ENCODE measurements around the gene MTHFD2.
"Not testable (repeated sequence)": the region's sequence is repeated elsewhere in the genome, so short reads cannot be mapped to it uniquely, and the experiment has no call there.

MTHFD2 gene

DNA sequence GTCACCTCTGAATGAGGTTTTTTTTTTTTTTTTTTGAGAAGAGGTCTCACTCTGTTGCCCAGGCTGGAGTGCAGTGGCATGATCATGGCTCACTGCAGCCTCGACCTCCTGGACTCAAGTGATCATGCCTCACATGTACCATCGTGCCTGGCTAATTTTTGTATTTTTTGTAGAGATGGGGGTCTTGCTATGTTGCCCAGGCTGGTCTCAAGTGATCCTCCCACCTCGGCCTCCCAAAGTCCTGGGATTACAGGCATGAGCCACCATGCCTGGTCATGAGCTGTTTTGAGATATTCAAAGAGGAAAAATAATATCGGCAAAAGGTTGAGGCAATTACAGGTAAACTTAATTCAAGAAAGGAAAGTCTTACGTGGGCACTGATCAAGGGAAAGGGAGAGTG lies 31.4 kb downstream of the MTHFD2 start:
- not testable (repeated sequence) for DNase-seq (ENCODE audit: low spot score)

- DNase-seq (ENCODE audit: low spot score) = no peak
Observed at GRCh38 chr2:74232426-74232825, 34.0 kb downstream of the MTHFD2 start.

DNA sequence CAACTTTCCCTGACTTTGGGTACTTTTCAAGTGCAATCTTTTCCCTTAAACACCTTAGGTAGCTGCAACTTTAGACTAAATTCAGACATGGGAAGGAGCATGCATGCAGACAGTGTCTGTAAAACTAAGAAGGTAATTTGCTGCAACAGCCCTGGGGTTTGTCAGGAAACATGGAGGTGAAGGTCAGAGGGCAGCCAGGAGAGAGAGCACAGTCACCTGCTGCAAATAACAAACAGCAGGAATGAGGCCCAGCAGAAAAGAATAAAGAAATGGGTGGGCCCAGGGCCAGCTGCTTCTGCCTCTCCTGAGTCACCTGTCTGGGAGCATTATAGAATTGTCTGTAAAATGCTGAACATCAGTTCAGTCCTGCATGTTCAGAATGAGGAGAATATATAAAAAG lies 35.2 kb downstream of the MTHFD2 start:
- no peak for DNase-seq (ENCODE audit: low spot score)

GRCh38 chr2:74235041-74235440 lies 36.6 kb downstream of the MTHFD2 start:
- no peak for DNase-seq (ENCODE audit: low spot score)

GRCh38 chr2:74238879-74239278 lies 40.5 kb downstream of the MTHFD2 start:
- DNase-seq (ENCODE audit: low spot score) = peak; percentile 55

DNA sequence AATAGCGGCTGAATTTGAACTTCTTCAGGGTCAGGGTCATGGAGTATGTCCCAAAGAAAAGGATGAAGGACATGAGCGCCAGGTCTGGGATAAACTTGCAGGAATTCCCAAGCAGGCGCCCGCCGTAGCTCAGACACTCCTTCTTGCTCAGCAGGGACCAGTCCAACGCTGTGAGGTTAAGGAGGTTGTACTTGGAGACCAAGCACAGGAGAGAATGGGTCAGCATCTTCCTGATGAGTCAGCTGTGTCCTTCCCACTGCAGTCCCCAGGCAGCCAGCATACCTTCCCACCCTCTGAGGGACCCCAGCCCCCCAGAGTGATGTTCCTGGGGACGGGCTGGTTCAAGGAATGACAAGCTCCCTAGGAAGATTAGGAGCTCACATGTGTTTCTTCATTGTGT lies 40.9 kb downstream of the MTHFD2 start:
- no peak for DNase-seq (ENCODE audit: low spot score)

- no peak for DNase-seq (ENCODE audit: low spot score)
Observed at GRCh38 chr2:74242354-74243071, 44.1 kb downstream of the MTHFD2 start.

- no peak for DNase-seq (ENCODE audit: low spot score)
Observed at GRCh38 chr2:74244286-74244685, 45.9 kb downstream of the MTHFD2 start.

DNA sequence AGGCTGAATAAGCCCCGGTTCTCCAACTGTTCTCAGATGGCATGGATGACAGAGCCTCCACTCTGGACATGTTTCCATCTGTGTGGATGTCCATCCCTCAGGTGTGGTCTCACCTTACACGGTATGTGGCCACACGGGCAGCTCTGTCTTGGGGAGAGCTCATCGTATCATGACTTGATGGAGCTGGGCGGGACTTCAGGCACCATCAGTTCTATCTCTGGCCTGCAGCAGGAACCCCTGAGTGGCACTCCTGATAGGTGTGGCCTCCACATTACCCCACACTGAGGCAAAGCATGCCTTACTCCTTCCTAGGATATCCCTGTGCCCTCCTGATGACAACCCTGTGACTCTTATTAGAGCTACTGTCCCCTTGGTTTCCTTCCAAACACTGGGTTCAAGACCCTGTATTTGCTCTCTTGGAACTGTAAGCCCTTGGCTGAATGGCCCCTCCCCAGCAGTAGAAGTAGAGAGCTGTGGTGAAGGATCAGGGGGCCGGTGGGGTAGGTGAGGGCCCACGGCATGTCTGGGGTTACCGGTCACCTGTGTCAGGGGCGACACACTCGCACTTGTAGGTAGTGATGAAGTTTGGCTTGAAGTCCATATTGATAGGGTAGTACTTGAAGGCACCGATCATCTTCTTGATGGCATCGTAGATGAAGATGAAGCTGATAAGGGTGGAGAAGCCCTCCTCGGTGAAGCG lies 48.2 kb downstream of the MTHFD2 start:
- DNase-seq (ENCODE audit: low spot score) = no peak

DNA sequence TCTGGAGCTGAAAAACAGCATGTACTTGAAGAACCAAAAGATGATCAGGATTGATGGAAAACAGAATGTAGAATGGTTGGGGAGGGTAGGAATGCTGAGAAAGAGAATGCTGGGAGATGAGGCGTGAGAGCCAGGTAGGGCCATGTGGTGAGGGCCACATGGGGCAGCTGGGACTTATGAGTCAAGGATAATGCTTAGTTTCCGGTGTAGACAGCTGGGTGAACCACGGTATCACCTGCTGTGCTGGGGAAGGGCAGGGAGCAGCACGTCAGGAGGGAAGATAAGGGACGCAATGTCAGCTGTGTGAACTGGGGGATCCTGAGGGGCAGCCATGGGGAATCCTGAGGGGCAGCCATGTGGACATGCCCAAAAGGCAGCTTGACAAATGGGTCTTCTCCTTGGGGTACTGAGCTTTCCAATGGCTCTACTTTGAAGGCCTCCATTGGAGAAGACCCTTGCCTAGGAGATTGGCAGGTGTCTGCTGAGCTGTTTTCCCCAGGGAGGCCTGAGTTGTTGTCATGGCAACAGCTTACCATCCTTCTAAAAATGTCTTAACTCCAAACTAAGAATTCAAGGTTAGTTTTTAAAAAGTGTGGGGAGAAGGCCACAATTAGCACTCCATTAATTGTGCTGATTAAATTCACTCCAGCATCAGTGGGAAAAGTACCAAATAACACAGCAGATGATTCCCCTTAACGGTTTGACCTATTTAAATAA lies 51.1 kb downstream of the MTHFD2 start:
- DNase-seq (ENCODE audit: low spot score) = no peak

DNA sequence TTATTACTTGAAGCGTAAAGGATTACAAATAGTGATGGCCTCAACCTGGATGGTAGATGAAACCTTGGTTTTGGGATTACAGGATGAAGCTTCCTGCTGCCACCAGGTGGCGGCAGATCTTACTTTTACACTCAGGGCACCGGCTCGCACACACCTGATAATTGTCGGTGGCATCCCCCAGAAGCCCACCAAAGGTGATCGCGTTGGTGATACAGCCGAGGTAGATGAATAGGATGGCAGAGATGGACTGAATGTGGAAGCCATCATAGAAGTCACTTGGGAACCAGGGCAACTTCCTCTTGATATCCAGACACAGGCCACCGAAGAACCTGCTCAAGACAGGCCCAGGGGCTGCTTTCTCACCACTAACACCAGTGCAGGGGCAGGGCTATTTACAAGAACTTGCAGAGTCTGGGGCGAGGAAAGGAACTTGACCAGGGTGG lies 51.8 kb downstream of the MTHFD2 start:
- peak; percentile 47 for DNase-seq (ENCODE audit: low spot score)

DNA sequence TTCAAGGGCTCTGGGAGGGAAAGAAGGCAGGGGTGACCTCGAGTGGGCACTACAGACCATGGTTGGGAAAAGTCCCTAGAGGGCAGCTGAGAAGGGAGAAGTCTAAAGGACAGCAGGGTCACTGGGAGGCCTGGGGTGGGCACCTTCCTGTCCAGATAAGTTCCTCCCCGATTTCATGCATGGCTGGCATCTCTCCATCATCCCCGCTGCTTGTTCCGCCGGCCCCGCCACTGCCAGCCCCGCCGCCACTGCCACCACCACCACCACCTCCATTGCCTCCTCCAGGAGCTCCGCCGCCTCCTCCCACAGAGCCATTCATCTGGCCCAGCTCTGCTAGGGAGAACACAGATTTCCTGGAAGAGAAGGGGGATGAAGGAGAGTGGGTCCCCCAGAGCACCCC lies 53.6 kb downstream of the MTHFD2 start:
- no peak for DNase-seq (ENCODE audit: low spot score)

- DNase-seq (ENCODE audit: low spot score) = no peak
Observed at GRCh38 chr2:74252862-74253261, 54.4 kb downstream of the MTHFD2 start.

- no peak for DNase-seq (ENCODE audit: low spot score)
Observed at GRCh38 chr2:74253306-74253970, 55.0 kb downstream of the MTHFD2 start.

DNA sequence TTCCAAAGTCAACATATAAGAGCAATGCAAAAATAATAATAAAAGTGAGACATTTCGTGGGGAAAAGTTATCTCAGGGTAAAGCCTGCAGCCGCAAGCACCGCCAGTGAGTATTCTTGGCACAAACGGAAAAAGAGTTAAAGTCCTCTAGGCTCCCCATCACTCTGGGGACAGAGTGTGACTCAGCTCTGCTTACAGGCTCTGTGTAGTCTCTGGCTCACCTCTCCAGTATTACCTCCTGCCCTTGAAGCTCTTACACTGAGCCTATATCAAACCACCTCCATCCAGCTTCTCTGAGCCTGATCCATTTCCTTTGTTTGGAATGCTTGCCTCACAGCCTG lies 55.5 kb downstream of the MTHFD2 start:
- DNase-seq (ENCODE audit: low spot score) = peak; percentile 24

GRCh38 chr2:74255660-74256213 lies 57.3 kb downstream of the MTHFD2 start:
- no peak for DNase-seq (ENCODE audit: low spot score)

DNA sequence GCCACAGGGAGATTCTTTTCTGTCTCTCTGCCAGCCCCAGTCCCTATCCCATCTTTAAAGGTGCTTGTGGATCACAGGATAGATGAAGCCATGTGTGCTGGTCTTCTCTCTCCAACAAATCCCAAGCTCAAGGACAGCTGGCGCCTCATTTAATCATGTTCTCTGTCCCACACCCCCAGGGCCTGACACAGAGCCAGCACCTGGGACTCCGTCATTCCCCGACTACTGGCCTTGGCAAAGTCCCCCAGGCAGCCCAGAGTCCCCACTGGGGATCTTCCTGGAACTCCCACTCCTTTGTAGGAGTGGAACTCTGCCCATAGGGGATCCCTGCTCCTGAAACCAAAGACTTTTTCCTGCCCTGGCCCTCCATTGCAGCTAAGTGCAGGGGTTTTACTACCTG lies 60.8 kb downstream of the MTHFD2 start:
- no peak for DNase-seq (ENCODE audit: low spot score)

DNA sequence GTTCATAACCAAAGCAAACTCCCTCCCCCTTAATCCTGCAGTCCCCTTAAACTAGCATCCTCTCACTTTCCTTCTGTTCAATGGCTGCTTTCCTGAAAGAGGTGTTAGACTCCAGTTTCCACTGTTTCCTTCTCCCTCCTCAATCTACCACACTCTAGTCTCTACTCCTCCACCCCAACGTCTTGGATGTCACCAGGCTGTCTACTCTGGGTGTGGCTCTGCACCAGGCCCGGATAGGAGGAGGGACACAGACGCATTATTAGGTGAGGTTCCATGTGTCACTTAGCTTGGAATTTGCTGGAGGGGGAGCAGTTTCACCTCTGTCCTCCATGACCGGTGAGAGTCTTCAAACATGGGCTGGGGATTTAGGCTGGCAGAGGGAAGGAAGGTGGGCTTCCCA lies 61.3 kb downstream of the MTHFD2 start:
- no peak for DNase-seq (ENCODE audit: low spot score)

DNA sequence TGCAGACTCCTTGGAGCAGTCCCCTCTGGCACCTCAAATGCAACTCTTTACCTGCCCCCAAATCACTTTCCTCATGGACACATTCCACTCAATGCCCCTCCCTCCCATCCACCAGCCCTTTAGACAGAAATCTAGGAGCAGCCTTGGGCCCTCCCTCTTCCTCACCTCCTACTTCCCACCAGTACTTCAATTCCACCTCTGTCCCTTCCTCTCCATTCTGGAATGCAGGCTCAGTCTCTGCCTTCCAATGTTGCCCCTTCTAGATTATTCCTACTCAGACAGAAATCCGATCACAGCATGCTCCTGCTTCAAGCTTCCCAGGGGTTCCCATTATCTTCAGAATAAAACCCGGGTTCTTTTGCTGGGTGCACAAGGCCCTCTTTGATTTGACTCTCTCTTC lies 62.1 kb downstream of the MTHFD2 start:
- no peak for DNase-seq (ENCODE audit: low spot score)

DNA sequence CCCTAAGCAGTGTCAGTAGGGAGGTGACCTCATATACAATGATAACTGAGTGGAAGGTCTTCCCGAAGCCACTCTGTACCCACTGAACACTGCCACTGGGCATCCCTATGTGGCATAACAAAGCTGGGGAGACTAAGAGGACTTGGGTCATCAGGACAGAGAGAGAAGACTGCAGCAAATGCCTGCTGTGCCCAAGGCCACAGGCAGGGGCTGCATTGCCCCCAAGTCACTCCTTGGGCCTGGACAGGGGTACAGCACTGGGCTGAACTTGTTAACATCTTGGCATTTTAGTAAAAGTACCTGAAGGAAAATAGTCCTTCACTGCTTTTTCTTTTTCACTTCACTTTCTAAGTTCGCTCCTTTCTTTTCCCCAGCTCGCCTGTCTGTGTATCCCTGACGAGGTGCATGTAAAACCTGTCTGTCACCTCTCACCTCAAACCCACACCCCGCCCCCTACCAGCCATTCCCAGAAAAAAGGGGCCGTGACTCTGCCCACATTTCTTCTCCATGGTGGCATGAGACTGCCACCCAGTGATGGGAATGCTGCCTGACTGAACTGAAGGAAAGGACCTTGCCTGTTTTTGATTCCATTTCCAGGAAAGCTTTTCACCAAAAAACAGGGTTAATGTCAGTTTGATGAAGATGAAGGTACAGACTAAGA lies 62.9 kb downstream of the MTHFD2 start:
- peak; percentile 38 for DNase-seq (ENCODE audit: low spot score)

DNA sequence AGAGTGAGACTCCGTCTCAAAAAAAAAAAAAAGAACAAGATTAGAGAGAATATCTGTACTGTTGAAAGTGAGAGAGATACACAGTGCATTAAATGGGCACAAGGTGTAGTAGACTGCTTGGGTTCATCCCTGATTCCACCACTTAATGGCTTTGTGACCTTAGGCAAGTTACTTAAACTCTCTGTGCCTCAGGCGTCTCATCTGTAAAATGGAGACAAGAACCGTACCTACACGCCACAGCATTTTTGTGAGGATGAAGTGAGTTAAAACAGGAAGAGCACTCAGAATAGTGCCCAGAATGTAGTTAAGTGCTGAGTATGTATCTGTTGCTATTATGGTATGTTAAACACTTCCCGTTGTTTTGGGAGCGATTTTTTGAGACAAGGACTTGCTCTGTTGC lies 64.3 kb downstream of the MTHFD2 start:
- DNase-seq (ENCODE audit: low spot score) = no peak

GRCh38 chr2:74264281-74264680 lies 65.9 kb downstream of the MTHFD2 start:
- no peak for DNase-seq (ENCODE audit: low spot score)

All from RKO (cell line).